Activated CD8-positive, alpha-beta T cell treated with anti-CD3 and anti-CD28 coated beads, Interleukin-2, amount 10 ng/mL, durations not matched to agents 7 days and 5 days (primary cell): Measurements from ENCODE around the gene PDE8B. TPM values are rescaled to one million over a fixed set of nuclear protein-coding genes. Genes with fewer than 3 reads are reported as not detected.

Experiments used
- ATAC-seq: fragments of 150-1000 bp; cut with Tn5 transposase; one replicate; pipeline ENCODE4 v1.10.0; 2021; ENCODE audit warnings: moderate library complexity
- CTCF ChIA-PET: fragments of 350-600 bp; sonication (Branson Sonifier 250); formaldehyde crosslinking; loops from one replicate; lab custom pipeline; 2021; ENCODE audit warnings: antibody characterized with exemption; lab: Charles Lee
- POLR2A ChIA-PET: fragments of 350-600 bp; sonication (Branson Sonifier 250); formaldehyde crosslinking; loops from one replicate; lab custom pipeline; 2021; ENCODE audit warnings: antibody characterized with exemption; lab: Charles Lee
- DNase-seq: peaks from one replicate; pipeline ENCODE4 v3.0.0-alpha.2; 2020
- H3K27ac Mint-ChIP-seq: one replicate; pipeline ENCODE4 v1.8.0; 2021; ENCODE audit warnings: mild to moderate bottlenecking, mixed read lengths
- H3K27me3 Mint-ChIP-seq: one replicate; pipeline ENCODE4 v1.8.0; 2021; ENCODE audit warnings: low read depth, mixed read lengths
- H3K36me3 Mint-ChIP-seq: one replicate; pipeline ENCODE4 v1.8.0; 2021; ENCODE audit warnings: low read depth, mixed read lengths
- H3K4me1 Mint-ChIP-seq: one replicate; pipeline ENCODE4 v1.8.0; 2021; ENCODE audit warnings: low read depth, mixed read lengths
- H3K4me3 Mint-ChIP-seq: one replicate; pipeline ENCODE4 v1.8.0; 2021; ENCODE audit warnings: mild to moderate bottlenecking, mixed read lengths
- H3K9me3 Mint-ChIP-seq: one replicate; pipeline ENCODE4 v1.8.0; 2022; ENCODE audit warnings: mixed read lengths; ENCODE audit not compliant: insufficient read depth
- total RNA-seq, 2 experiments: library from RNA; stranded (reverse); gene quantifications; one replicate each; pipeline ENCODE4 v1.2.3, GENCODE V29; 2021

Gene PDE8B
- total RNA-seq, 2 experiments from 2014 or later, result not detected

DNA sequence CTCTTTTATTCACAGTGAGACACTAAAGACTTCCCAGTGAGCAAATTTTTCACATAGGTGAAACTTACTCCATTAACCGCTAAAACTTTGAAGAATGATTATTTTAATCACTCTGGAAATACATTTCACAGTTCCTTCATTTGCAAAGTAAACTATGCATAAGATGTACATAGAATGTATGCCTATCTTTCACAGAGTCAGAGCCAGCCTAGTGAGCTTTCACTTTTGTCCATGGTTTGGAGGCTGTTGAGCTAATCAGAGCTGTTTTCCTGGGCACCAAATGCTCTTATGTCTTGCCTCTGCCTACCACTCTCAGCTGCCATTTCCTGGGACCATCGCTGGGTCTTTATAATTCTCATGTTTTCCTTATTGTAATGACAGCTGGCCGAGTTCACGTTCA is 67.3 kb downstream of the PDE8B start:
- DNase-seq (no peak), ATAC-seq (no peak)
- H3K9me3 Mint-ChIP-seq, result no peaks in the 10 kb centered on the region
- no peaks in the 10 kb centered on the region for H3K27me3 Mint-ChIP-seq
- H3K4me3 Mint-ChIP-seq, result no peak overlapping the region
- H3K36me3 Mint-ChIP-seq, result no peaks in the 10 kb centered on the region
- ChIA-PET POLR2A (no interaction called here), CTCF (no interaction called here)
- peaks cover 15% of the 10 kb centered on the region for H3K4me1 Mint-ChIP-seq
- H3K27ac Mint-ChIP-seq, result no peak overlapping the region

DNA sequence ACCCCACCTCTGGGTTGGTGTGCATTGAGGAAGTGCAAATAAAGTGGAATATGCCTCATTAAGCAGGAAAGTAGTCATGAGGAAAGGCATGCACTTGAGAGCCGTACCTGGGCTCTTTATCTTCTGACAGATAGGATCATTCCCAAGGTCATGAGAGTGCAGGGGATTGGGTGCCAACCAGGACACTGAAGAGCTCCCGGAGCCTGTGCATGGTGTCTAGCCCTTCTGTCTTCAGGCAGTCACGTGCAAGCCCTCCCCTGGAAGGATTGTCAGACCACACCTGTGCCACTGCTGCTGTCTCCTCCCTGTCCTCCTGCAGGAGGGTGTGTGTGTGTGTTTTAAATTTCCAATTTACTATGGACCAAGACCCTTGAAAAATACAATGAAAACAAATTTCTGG is 69.6 kb downstream of the PDE8B start:
- ChIA-PET CTCF (no interaction called here), POLR2A (no interaction called here)
- no peaks in the 10 kb centered on the region for H3K9me3 Mint-ChIP-seq
- no peaks in the 10 kb centered on the region for H3K36me3 Mint-ChIP-seq
- H3K27me3 Mint-ChIP-seq, result peaks cover 17% of the 10 kb centered on the region
- no peak overlapping the region for H3K27ac Mint-ChIP-seq
- ATAC-seq, result no peak
- DNase-seq, result no peak
- H3K4me1 Mint-ChIP-seq, result peaks cover 15% of the 10 kb centered on the region
- H3K4me3 Mint-ChIP-seq, result no peak overlapping the region

DNA sequence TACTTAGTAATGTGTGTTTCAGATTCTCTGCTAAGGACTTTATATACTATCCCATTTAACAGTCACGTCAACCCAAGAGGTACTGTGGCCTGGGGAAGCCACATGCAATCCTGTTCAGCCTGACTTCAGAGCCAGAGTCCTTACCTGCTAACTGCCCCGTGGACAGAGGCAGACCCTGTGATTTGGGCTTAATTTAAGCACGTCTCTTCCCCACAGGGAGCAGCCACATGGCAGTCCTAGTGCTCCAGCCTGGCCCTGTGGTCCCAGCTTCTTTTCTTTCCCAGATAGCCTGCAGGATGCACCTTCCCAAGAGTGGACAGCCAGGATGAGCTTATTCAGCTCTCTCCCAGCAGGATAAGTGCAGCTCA is 71.5 kb downstream of the PDE8B start:
- Mint-ChIP-seq H3K4me3 (no peak overlapping the region), H3K4me1 (peaks cover 6% of the 10 kb centered on the region), H3K36me3 (no peaks in the 10 kb centered on the region), H3K27ac (no peak overlapping the region), H3K9me3 (no peaks in the 10 kb centered on the region), H3K27me3 (peaks cover 28% of the 10 kb centered on the region)
- ChIA-PET CTCF (no interaction called here), POLR2A (no interaction called here)
- no peak for ATAC-seq
- DNase-seq, result no peak

DNA sequence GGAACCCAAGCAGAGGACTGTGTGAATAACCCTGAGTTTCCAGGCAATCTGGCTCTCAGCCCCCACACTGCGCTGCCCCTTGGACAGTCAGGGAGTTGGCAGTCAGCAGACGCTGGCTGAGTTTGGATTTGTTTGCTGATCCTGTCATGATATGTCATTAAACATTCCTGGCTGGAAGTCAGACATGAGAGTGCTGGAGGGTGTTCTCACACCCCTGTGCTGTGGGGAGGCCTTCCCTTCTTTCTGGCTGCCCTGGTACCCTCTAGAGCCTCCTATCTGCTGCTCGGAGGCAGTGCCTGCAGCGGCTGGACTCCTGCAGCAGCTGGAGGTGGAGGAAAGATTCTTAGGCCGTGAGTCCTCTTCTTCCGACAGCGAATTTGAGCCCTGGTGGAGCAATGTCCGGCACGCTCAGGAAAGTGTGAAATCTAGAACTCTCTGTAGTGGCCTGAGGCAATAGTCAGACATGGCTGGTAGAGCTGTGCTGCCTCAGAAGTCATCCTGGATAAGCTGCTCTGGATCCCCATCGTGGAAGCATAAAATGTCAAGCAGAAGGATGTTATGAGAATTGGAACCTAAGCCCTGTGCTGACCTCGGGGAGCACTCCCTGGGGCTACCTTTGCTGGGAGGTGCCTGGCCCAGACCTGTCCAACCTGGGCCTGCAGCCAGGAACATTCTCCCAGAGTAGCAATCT is 72.0 kb downstream of the PDE8B start:
- Mint-ChIP-seq H3K4me1 (peaks cover 2% of the 10 kb centered on the region), H3K27me3 (peaks cover 31% of the 10 kb centered on the region), H3K27ac (no peak overlapping the region), H3K4me3 (no peak overlapping the region), H3K36me3 (no peaks in the 10 kb centered on the region), H3K9me3 (no peaks in the 10 kb centered on the region)
- CTCF ChIA-PET, result no interaction called here
- DNase-seq (no peak), ATAC-seq (no peak)
- POLR2A ChIA-PET, result no interaction called here

DNA sequence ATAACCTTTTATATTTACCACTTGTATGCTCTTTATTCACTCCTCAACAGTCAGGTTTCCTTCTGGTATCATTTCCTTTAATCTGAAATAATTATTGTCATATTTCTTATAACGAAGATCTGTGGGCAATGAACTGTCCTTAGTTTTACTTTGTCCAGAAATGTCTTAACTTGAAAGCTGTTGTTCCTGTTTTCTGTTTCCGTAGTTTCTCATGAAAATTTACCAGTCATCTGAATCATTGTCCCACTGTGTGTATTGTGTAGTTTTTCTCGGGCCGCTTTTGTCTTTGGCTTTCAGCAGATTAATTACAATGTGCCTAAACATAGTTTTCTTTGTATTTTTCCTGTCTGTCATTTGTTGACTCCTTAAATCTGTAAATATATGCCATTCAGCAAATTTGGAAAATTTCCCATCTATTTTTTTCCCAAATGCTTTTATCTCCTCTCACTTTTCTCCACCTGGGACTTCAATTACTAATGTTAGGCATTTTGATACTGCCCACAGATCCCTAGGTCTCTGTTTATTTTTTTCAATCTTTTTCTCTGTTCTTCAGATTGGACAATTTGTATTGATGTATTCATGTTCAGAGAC is 74.9 kb downstream of the PDE8B start:
- ChIA-PET CTCF (no interaction called here), POLR2A (no interaction called here)
- ATAC-seq (no peak), DNase-seq (no peak)
- Mint-ChIP-seq H3K4me3 (no peak overlapping the region), H3K27me3 (peaks cover 32% of the 10 kb centered on the region), H3K4me1 (no peaks in the 10 kb centered on the region), H3K9me3 (no peaks in the 10 kb centered on the region), H3K27ac (no peak overlapping the region), H3K36me3 (no peaks in the 10 kb centered on the region)

DNA sequence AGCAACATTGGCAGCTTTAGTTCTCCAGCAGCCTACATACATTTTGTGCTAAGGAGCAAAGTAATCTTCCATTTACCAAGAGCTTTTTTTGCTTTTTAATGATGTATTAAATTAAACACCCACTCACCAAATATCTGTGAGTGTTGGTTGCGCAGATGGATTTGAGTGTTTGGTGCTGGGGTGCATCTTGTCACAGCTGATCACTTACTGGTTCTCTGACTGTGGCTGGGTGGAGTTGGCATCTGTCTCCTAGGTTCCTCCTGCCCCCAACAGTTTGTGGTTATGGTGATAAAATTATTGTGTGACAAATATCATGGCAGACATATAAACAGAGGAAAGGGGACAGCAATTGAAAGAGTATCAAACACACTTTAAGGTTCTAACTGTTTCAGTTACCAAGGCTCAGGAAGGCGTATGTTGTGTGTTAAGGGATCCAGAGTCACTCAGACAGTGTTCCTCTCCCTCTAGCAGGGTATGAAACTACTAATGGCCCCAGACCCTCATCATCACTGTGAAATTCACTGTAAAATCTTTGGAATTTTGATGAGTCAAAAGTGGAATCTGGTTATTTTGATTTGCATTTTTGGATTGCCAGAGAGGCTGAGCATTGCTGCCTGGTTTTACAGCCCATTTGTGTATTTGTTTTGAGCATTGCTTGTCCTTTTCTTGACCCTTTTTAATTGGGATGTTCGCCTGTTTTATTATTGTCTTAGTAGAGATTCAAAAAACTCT is 81.7 kb downstream of the PDE8B start:
- Mint-ChIP-seq H3K4me1 (no peaks in the 10 kb centered on the region), H3K9me3 (no peaks in the 10 kb centered on the region), H3K27ac (no peak overlapping the region), H3K36me3 (no peaks in the 10 kb centered on the region), H3K4me3 (no peak overlapping the region), H3K27me3 (peaks cover 26% of the 10 kb centered on the region)
- POLR2A ChIA-PET, result interaction anchor here (0.6 kb wide), 1 partner anchor 85 kb away, joined by 6 read pairs; no protein-coding TSS in a partner anchor
- ATAC-seq (no peak), DNase-seq (no peak)
- CTCF ChIA-PET, result no interaction called here

DNA sequence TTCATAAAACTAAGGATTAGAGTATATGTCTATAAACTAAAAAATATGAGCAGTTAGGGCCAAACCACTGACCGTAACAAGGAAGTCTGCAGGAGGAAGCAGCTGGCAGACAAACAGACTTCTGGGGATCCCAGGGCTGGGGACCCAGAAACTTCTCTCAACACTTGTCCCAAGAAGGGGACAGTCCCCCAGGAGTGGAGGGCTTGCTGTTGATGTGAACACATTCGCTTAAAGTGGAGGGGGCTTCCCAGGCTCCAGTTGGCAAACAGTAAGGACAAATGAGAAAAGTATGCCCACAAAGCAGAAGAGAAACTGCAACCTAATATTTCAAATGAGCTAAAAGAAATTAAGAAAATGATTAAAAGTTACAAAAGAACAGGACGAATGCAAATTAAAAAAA is 83.7 kb downstream of the PDE8B start:
- CTCF ChIA-PET, result no interaction called here
- Mint-ChIP-seq H3K36me3 (no peaks in the 10 kb centered on the region), H3K4me1 (peaks cover 2% of the 10 kb centered on the region), H3K9me3 (no peaks in the 10 kb centered on the region), H3K27me3 (peaks cover 28% of the 10 kb centered on the region), H3K4me3 (no peak overlapping the region), H3K27ac (no peak overlapping the region)
- POLR2A ChIA-PET, result no interaction called here
- ATAC-seq (no peak), DNase-seq (no peak)

DNA sequence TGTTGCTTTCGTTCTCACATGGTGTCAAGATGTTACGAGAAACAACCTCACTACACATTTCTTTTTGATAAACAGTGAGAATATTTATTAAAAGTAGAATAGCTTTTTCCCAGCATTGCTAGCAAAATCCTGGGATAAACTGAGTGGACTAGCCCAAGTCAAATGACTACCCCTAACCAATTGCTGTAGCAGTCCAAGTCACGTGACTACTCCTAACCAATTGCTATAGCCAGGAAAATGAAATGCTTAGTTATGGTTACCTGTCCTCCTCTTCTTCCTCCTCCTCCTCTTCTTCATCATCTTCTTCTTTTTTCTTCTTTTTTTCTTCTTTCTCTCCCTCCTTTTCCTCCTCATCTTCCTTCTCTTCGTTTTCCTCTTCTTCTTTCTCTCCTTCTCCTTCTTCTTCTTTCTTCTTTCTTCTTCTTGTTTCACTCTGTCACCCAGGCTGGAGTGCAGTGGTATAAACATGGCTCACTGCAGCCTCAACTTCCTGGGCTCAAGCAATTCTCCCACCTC is 85.4 kb downstream of the PDE8B start:
- H3K27me3 Mint-ChIP-seq, result peaks cover 28% of the 10 kb centered on the region
- DNase-seq (no peak), ATAC-seq (no peak)
- peaks cover 2% of the 10 kb centered on the region for H3K4me1 Mint-ChIP-seq
- no peak overlapping the region for H3K4me3 Mint-ChIP-seq
- H3K36me3 Mint-ChIP-seq, result no peaks in the 10 kb centered on the region
- POLR2A ChIA-PET, result no interaction called here
- CTCF ChIA-PET, result no interaction called here
- H3K9me3 Mint-ChIP-seq, result no peaks in the 10 kb centered on the region
- no peak overlapping the region for H3K27ac Mint-ChIP-seq

DNA sequence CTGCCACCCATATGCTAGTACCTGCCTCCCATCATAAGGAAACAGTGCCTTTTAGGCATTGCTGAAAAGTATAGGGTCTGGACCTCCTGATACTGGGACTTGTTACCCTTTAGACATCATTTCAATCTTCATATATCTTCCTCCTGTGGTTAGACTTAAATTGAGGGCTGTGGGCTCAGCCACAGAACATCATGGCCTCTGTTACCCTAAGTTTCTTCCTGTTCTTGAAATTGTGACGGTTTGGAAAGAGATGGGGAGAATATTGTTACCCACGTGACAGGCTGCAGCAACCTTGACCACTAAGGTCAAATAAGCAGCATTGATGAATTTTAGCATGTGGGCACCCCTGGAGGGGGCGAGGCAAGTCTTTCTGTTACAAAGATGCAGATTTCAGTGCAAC is 87.7 kb downstream of the PDE8B start:
- CTCF ChIA-PET, result no interaction called here
- Mint-ChIP-seq H3K27ac (no peak overlapping the region), H3K9me3 (no peaks in the 10 kb centered on the region), H3K4me1 (peaks cover 2% of the 10 kb centered on the region), H3K36me3 (no peaks in the 10 kb centered on the region), H3K4me3 (no peak overlapping the region), H3K27me3 (peaks cover 26% of the 10 kb centered on the region)
- DNase-seq, result no peak
- no peak for ATAC-seq
- POLR2A ChIA-PET, result no interaction called here

DNA sequence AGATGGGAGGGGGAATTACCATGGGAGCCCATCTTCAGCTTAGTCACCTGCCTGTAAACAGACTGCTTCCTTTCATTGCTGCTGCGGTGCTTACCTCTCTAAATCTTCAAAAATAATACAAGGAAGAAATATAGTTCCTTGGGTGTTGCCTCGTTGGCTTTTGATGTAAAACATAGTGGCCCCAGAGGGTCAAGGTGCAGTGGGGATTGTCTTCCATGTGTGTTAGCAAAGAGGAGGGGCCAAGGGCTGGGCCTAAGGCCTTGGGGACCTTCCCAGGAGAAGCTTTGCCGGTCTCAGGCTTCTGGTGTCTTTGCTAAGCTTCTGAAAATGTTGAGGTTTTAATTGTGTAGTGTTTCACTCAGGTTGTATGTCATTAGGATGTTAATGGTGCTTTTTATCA is 90.0 kb downstream of the PDE8B start:
- DNase-seq (no peak), ATAC-seq (no peak)
- ChIA-PET CTCF (no interaction called here), POLR2A (no interaction called here)
- Mint-ChIP-seq H3K27me3 (peaks cover 13% of the 10 kb centered on the region), H3K36me3 (no peaks in the 10 kb centered on the region), H3K4me3 (no peak overlapping the region), H3K27ac (no peak overlapping the region), H3K4me1 (peaks cover 2% of the 10 kb centered on the region), H3K9me3 (no peaks in the 10 kb centered on the region)

DNA sequence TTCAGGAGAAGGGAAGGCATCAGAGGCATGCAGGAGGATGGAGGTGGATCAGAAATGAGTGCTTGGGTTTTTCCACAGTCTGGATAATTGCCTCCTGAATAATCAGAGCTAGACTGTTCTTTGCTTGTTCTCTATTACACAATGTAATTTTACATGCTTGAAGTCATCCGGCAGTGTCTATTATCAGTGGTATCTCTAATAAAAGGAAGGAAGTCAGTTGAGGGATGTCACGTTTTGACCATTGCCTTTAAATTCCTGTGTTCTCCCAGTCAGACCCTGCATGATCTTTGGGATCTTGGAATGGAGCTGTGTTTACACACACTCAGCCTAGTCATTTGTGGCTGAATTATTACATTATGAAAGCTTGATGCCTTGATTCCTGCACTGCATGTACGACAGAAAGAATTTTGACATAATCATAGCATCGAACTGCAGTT is 91.0 kb downstream of the PDE8B start:
- ChIA-PET CTCF (no interaction called here), POLR2A (no interaction called here)
- ATAC-seq (no peak), DNase-seq (no peak)
- Mint-ChIP-seq H3K4me3 (no peak overlapping the region), H3K36me3 (no peaks in the 10 kb centered on the region), H3K9me3 (no peaks in the 10 kb centered on the region), H3K4me1 (peaks cover 2% of the 10 kb centered on the region), H3K27me3 (peaks cover 11% of the 10 kb centered on the region), H3K27ac (no peak overlapping the region)

DNA sequence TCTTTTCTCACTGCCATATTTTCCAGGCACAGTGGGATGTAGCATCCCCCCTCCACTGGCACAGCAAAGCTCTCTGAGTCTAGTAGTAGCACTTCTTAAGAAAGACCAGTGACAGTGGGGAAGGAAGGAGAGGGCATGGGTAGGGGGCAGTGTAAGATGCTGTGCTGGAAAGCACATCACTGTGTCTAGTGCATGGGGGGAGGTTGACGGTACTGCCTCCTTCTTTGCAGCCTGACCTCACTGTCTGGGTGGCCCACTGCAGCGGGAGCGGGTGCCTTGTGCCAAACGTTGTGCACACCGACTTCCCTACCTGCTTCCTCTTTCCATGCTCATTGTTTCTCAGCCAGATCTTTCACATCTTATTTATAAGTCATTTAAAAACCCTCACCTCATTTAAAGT is 91.8 kb downstream of the PDE8B start:
- Mint-ChIP-seq H3K9me3 (no peaks in the 10 kb centered on the region), H3K27me3 (peaks cover 8% of the 10 kb centered on the region), H3K27ac (no peak overlapping the region), H3K4me1 (peaks cover 2% of the 10 kb centered on the region), H3K36me3 (no peaks in the 10 kb centered on the region), H3K4me3 (no peak overlapping the region)
- ChIA-PET CTCF (no interaction called here), POLR2A (no interaction called here)
- DNase-seq (no peak), ATAC-seq (no peak)
